OCI-LY3 (cell line): ENCODE measurements around the gene MCTP2.

Source experiments
- CTCF ChIP-seq: fragments of 200-600, 300-600 bp; sonication (generic); IDR thresholded peaks from 2 replicates; pipeline ENCODE4 v1.5.1; 2014; ENCODE audit warnings: antibody characterized with exemption, low read length, low read depth
- EZH2phosphoT487 ChIP-seq: fragments of 200-600 bp; shearing (Covaris generic); IDR thresholded peaks from 2 replicates; pipeline ENCODE4 v1.6.1; 2018; ENCODE audit warnings: antibody characterized with exemption, mixed run types, low read depth

DNA sequence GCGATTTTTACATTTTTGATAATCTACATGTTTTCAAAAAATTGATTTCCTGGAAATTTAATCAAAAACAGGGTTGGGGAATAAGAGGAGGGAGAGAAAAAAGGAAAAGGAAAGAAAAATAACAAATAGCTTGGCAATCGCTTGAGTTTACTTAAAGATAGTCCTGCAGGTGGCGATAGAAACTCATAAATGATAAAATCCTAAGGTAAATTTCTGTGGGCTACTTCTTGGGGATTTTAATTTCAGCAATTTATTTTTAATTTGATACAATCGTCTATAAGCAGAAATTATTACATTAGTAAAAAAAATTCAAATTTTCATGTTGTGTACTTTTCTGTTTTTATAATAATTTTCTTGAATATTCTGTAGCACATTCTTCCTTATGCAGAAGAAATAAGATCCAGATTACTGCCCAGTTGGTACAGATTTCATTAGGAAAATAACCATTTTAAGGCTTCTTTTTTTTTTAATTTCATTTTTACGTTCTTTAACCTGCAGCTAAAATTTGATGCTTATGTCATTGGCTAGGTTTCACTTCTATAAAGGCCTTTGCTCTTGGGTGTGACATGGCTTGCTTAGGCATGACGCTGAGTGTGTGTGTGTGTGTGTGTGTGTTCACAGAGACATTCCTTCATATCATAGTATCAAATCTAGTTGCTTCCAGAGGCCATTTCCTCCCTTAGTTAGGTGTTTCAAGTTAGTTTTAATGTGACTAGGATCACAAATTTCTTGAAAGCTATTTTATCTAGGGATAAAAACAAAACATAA is 181.8 kb downstream of the MCTP2 start:
- peak; percentile 76 for TF ChIP-seq CTCF
- no peak for TF ChIP-seq EZH2phosphoT487
